Hepatocyte (in vitro differentiated cells): ENCODE results near the gene DNTT.

Experiments
- EZH2 ChIP-seq: fragments of 200-600 bp; sonication (generic); IDR thresholded peaks from 2 replicates; pipeline ENCODE4 v1.6.1; 2016; ENCODE audit warnings: antibody characterized with exemption, mild to moderate bottlenecking, borderline replicate concordance
- EZH2phosphoT487 ChIP-seq: fragments of 200-600 bp; sonication (generic); IDR thresholded peaks from one replicate; pipeline ENCODE4 v1.6.1; 2018; ENCODE audit warnings: antibody characterized with exemption, mild to moderate bottlenecking, low read depth, moderate library complexity; ENCODE audit not compliant: unreplicated experiment, severe bottlenecking
- TF ChIP-seq, protein P1 (sequence below): fragments of 200-600 bp; sonication (generic); IDR thresholded peaks from 2 replicates; pipeline ENCODE4 v1.5.1; 2016; ENCODE audit warnings: antibody characterized with exemption, mild to moderate bottlenecking; ENCODE audit not compliant: poor library complexity

- TF ChIP-seq, protein P1, sequence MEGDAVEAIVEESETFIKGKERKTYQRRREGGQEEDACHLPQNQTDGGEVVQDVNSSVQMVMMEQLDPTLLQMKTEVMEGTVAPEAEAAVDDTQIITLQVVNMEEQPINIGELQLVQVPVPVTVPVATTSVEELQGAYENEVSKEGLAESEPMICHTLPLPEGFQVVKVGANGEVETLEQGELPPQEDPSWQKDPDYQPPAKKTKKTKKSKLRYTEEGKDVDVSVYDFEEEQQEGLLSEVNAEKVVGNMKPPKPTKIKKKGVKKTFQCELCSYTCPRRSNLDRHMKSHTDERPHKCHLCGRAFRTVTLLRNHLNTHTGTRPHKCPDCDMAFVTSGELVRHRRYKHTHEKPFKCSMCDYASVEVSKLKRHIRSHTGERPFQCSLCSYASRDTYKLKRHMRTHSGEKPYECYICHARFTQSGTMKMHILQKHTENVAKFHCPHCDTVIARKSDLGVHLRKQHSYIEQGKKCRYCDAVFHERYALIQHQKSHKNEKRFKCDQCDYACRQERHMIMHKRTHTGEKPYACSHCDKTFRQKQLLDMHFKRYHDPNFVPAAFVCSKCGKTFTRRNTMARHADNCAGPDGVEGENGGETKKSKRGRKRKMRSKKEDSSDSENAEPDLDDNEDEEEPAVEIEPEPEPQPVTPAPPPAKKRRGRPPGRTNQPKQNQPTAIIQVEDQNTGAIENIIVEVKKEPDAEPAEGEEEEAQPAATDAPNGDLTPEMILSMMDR = no peak
- TF ChIP-seq EZH2phosphoT487 (no peak), EZH2 (no peak)
These were observed 28.4 kb upstream of the DNTT start for GRCh38 chr10:96275685-96276418.
